GM12801 (cell line): ENCODE results near the gene PIGR.
A peak's percentile ranks its signal among the peaks of the same experiment; 100 is the strongest.

Experiments used
- TF ChIP-seq, protein P1 (sequence below): IDR thresholded peaks from one replicate; pipeline ENCODE4 v1.5.1; 2011; ENCODE audit warnings: control low read depth; ENCODE audit not compliant: insufficient read length; ENCODE audit errors: extremely low read depth

The PIGR gene

DNA sequence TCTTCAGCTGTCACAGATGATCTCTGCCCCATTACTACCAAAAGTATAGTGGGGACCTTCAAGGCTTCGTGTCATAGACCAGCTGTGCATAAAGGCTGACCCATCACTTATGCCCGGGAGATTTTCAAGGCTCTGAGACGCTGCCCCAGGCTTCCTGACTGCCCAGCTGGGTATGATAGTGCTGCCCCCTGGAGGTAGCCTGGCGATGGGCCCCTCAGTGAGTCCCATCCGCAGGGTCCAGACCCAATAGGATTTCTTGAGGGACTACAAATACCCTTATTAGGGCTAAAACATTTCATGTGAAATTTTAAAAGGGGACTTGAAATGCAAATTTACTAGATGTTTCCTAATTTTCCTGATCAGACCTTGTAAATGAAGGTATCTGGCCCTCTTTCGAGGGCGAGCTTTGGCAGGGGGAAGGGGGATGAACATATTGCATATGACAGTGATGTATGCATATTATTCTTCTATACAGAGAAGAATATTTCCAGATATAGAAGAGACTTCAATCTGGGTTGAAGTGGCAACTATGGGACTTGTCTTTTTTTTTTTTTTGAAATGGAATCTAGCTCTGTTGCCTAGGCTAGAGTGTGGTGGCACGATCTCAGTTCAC, 12.8 kb downstream of the PIGR start:
- TF ChIP-seq, protein P1, sequence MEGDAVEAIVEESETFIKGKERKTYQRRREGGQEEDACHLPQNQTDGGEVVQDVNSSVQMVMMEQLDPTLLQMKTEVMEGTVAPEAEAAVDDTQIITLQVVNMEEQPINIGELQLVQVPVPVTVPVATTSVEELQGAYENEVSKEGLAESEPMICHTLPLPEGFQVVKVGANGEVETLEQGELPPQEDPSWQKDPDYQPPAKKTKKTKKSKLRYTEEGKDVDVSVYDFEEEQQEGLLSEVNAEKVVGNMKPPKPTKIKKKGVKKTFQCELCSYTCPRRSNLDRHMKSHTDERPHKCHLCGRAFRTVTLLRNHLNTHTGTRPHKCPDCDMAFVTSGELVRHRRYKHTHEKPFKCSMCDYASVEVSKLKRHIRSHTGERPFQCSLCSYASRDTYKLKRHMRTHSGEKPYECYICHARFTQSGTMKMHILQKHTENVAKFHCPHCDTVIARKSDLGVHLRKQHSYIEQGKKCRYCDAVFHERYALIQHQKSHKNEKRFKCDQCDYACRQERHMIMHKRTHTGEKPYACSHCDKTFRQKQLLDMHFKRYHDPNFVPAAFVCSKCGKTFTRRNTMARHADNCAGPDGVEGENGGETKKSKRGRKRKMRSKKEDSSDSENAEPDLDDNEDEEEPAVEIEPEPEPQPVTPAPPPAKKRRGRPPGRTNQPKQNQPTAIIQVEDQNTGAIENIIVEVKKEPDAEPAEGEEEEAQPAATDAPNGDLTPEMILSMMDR: peak; percentile 6

DNA sequence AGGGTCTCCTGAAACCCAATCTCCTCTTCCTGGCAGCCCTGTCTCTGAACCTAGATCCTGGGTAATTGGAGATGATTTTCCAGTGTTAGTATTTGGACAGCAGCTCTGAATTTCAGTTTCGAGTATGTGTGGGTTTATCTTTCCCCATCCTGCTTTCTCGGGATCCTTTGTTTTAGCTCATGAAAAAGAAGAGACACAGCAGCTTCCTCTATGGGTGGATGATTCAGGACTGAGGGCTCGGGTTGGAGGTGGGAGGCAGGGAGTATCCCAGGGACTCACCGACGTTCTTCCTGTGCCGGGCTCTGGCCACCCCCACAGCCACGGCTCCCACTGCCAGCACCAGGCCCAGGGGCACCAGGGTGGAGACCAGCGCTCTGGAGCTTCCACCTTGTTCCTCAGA, 14.1 kb downstream of the PIGR start:
- TF ChIP-seq, protein P1: no peak

DNA sequence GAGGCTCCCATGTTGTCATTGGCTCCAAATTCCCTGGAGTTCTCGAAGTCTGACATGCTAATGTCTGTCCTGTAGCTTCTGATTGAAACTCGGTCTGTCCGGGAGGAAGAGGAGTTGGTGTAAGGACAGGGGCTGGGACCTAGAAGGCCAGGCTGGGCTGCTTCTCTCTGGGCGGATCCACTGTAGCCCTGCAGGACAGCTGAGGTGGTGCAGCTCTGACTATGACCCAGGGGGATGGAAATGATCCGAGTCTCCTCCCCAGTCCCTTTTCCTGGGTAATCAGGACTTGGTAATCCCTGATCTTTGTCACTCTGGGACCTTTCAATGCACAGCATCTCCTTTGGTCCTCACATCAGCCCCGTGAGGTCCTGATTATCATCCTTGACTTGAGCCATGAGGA, 14.6 kb downstream of the PIGR start:
- TF ChIP-seq, protein P1: no peak

DNA sequence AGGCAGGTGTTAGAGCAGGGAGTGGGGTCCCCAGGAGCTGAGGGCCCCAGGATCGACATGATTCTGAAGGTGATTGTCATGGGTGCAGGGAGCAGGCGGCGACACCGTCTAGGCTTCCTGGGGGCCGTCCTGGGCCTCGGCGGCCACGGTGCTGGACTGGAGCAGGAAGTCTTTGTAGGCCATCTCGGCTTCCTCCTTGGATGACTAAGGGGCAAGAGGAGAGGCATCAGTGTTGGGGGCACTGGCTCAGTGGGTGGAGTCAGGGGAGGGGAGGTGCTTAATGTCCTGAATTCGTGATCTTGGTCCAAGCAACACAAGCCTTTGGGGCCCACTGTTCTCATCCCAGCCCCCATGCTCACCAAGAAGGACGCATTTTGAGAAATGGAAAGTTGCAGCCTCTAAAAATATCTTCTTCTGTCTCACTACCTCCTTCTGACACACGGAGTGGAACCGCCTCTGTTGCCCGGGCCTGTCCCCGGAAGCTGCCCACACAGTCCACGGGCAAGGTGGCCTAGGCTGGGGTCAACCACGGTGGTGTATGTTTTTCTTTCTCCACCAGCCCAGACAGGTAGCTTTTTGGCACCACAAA, 16.0 kb downstream of the PIGR start:
- TF ChIP-seq, protein P1: no peak

DNA sequence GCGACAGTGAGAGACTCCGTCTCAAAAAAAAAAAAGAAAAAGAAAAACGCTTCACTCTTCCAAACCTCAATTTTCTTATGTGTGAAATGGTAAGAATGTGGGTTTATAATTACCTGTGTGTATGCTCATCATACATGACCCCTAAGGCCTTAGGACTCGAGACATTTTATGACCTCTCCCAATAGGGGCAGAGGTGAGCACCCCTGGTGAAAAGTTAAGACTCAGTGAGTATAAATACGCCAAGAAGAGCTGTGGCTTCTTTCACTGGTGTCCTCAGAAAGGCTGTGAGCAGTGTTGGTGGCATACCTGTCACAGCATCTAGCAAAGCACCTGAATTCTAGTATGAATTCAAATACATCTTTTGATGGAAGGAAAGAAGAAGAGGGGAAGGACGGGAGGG, 16.7 kb downstream of the PIGR start:
- TF ChIP-seq, protein P1: no peak

DNA sequence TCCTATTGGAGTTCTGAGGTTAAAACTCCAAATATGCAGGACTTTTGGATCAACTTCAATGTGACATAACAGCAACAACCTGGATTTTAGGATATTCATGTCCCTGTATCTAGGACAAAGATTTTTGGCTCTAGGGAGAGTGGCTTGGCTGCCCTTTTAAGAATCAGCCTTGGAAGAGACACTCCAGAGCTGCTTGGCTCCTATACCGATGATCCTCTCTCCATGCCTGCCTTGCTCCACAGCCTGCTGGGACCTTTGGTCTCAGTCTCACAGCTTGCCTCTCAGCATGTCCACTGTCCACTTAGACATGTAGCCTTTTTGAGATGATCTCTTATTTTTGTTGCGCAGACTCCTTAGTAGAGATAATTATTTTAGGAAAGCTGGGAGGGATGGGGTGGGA, 20.0 kb downstream of the PIGR start:
- TF ChIP-seq, protein P1: no peak

DNA sequence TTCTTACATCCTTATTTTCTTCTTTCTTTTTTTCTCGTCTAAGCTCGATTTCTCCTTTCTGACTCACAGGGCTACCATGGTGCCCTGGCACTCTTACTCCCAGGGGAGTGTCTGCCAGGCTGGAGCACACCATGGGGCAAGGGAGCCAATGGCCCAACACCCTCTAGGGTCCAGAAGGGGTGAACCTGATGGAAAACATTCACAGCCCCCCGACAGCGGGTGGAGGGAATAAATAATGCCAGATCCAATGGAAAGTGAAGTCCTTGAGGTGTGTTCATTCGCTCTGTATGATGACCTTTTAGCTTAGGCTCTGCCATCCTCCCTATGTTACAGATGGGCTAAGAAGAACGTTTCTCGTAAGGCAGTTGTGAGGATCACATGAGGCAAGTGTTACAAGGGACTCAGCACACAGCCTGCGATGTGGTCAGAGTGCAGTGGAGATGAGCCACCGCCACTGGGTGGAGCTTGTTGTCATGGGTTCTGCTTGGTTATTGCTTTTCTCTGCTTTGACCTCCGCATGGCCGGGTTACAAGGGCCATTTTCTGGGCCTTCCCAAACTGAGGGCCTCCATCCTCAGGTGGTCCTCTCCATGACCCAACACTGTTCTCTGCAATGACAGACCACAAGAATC, 21.0 kb downstream of the PIGR start:
- TF ChIP-seq, protein P1: no peak
